K562 (cell line): ENCODE results near the gene NFIC.

Experiments used
- BHLHE40 ChIP-seq: IDR thresholded peaks from 2 replicates; pipeline ENCODE4 v1.6.1; 2011; ENCODE audit warnings: low read length, improper control_type of control experiment
- EHMT2 ChIP-seq: fragments of 450-650 bp; IDR thresholded peaks from 2 replicates; pipeline ENCODE4 v1.6.1; 2018; ENCODE audit warnings: antibody characterized with exemption
- FOXA1 ChIP-seq: fragments of 450-650 bp; IDR thresholded peaks from 2 replicates; pipeline ENCODE4 v1.6.1; 2016; ENCODE audit warnings: mild to moderate bottlenecking, borderline replicate concordance
- FOXM1 ChIP-seq, 2 experiments: fragments of 450-650 bp in 1 of 2; sonication (generic) in 1 of 2; formaldehyde crosslinking in 1 of 2; IDR thresholded peaks; 2 replicates each; pipeline versions ENCODE4 v1.6.1 to v1.9.0; 2017 to 2022; ENCODE audit warnings: low read depth in 2 of 2, mild to moderate bottlenecking in 2 of 2, missing genetic modification reagents in 1 of 2, moderate library complexity in 1 of 2
- HDGF ChIP-seq: fragments of 450-650 bp; IDR thresholded peaks from 2 replicates; pipeline ENCODE4 v1.6.1; 2016
- ILK ChIP-seq: fragments of 450-650 bp; IDR thresholded peaks from 2 replicates; pipeline ENCODE4 v1.6.1; 2016; ENCODE audit warnings: missing genetic modification characterization, low read depth, mild to moderate bottlenecking, missing compliant biosample characterization, moderate library complexity, borderline replicate concordance
- KLF1 ChIP-seq: fragments of 450-650 bp; IDR thresholded peaks from 2 replicates; pipeline ENCODE4 v1.6.1; 2016; ENCODE audit warnings: missing genetic modification characterization, missing compliant biosample characterization
- NR2F6 ChIP-seq: fragments of 450-650 bp; formaldehyde crosslinking; IDR thresholded peaks from 2 replicates; pipeline ENCODE4 v1.4.0; 2020; ENCODE audit warnings: mild to moderate bottlenecking
- SPI1 ChIP-seq: IDR thresholded peaks from 2 replicates; pipeline ENCODE4 v1.6.1; 2011; ENCODE audit warnings: low read depth, low read length, control low read depth, borderline replicate concordance
- TRIM24 ChIP-seq, 2 experiments: fragments of 450-650 bp; IDR thresholded peaks; 2 replicates each; pipeline ENCODE4 v1.6.1; 2016
- TF ChIP-seq, protein P1 (sequence below), 3 experiments: IDR thresholded peaks in 2 of 3; conservative IDR thresholded peaks in 1 of 3; 2 replicates each; pipeline ENCODE4 v1.5.1; 2011 to 2012; ENCODE audit warnings: low read length in 3 of 3, mild to moderate bottlenecking in 3 of 3, control low read depth in 2 of 3, improper control_type of control experiment in 1 of 3, inconsistent platforms in 1 of 3, low read depth in 1 of 3, mixed read lengths in 1 of 3, moderate library complexity in 1 of 3; ENCODE audit not compliant: insufficient read depth in 2 of 3
- TF ChIP-seq, protein P2 (sequence below): fragments of 250-450 bp; sonication (Bioruptor Pico); IDR thresholded peaks from 2 replicates; pipeline ENCODE4 v1.5.0; 2022; ENCODE audit warnings: mild to moderate bottlenecking
- TF ChIP-seq, protein P3 (sequence below), 3 experiments: fragments of 200-800 bp in 1 of 3; sonication (Bioruptor generic) in 1 of 3; sonication (generic) in 1 of 3; formaldehyde crosslinking in 1 of 3; IDR thresholded peaks; 2 replicates each; pipeline versions ENCODE4 v1.6.1 to v1.8.0; 2016 to 2022; ENCODE audit warnings: mild to moderate bottlenecking in 2 of 3, missing compliant biosample characterization in 2 of 3, missing genetic modification characterization in 2 of 3, missing genetic modification reagents in 1 of 3
- TF ChIP-seq, protein P4 (sequence below): conservative IDR thresholded peaks from 2 replicates; pipeline ENCODE4 v1.6.1; 2011; ENCODE audit warnings: low read depth, mild to moderate bottlenecking, low read length; ENCODE audit not compliant: control insufficient read depth

DNA sequence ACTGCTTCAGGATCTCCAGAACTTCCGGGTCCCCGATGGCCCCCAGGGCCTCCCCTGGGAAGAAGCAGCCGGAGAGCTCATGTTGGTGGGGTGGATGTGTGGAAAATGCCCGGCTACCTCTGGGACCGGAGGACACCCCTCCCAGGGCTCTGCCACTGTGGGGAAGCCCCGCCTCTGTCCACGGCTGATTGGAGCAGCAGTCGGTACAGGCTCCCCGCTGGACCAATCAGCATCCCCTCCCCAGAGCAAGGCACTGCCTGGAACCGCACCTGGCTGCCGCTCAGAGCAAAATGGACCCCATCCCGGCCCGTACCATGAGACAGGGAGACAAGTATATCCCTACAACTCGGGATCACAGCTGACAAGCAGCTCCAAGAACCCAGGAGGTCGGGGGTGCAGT is 127.7 kb downstream of the NFIC start:
- TF ChIP-seq SPI1 (no peak), HDGF (no peak), NR2F6 (CRISPR knock-in tag) (no peak), BHLHE40 (no peak), EHMT2 (no peak), ILK (tag) (no peak), FOXM1 (IDR thresholded peaks at IDR 0.05; ENCODE audit: low read depth) (no peak), FOXM1 (CRISPR knock-in tag; IDR thresholded peaks at IDR 0.05; ENCODE audit: low read depth) (no peak), TRIM24 (IDR thresholded peaks at IDR 0.05) (no peak), KLF1 (tag) (no peak), FOXA1 (no peak)
- TF ChIP-seq, protein P1, sequence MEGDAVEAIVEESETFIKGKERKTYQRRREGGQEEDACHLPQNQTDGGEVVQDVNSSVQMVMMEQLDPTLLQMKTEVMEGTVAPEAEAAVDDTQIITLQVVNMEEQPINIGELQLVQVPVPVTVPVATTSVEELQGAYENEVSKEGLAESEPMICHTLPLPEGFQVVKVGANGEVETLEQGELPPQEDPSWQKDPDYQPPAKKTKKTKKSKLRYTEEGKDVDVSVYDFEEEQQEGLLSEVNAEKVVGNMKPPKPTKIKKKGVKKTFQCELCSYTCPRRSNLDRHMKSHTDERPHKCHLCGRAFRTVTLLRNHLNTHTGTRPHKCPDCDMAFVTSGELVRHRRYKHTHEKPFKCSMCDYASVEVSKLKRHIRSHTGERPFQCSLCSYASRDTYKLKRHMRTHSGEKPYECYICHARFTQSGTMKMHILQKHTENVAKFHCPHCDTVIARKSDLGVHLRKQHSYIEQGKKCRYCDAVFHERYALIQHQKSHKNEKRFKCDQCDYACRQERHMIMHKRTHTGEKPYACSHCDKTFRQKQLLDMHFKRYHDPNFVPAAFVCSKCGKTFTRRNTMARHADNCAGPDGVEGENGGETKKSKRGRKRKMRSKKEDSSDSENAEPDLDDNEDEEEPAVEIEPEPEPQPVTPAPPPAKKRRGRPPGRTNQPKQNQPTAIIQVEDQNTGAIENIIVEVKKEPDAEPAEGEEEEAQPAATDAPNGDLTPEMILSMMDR (IDR thresholded peaks at IDR 0.05 in 2 of 3, conservative IDR thresholded peaks at IDR 0.05 in 1 of 3; ENCODE audit: insufficient read depth in 2 of 3, low read depth in 1 of 3, low read length in 3 of 3) = no peak
- TF ChIP-seq, protein P2, sequence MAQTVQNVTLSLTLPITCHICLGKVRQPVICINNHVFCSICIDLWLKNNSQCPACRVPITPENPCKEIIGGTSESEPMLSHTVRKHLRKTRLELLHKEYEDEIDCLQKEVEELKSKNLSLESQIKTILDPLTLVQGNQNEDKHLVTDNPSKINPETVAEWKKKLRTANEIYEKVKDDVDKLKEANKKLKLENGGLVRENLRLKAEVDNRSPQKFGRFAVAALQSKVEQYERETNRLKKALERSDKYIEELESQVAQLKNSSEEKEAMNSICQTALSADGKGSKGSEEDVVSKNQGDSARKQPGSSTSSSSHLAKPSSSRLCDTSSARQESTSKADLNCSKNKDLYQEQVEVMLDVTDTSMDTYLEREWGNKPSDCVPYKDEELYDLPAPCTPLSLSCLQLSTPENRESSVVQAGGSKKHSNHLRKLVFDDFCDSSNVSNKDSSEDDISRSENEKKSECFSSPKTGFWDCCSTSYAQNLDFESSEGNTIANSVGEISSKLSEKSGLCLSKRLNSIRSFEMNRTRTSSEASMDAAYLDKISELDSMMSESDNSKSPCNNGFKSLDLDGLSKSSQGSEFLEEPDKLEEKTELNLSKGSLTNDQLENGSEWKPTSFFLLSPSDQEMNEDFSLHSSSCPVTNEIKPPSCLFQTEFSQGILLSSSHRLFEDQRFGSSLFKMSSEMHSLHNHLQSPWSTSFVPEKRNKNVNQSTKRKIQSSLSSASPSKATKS (CRISPR knock-in tag) = no peak
- TF ChIP-seq, protein P3, sequence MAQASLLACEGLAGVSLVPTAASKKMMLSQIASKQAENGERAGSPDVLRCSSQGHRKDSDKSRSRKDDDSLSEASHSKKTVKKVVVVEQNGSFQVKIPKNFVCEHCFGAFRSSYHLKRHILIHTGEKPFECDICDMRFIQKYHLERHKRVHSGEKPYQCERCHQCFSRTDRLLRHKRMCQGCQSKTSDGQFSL (CRISPR knock-in tag; IDR thresholded peaks at IDR 0.05) = no peak
- TF ChIP-seq, protein P3 (tag; IDR thresholded peaks at IDR 0.05) = no peak
- TF ChIP-seq, protein P4, sequence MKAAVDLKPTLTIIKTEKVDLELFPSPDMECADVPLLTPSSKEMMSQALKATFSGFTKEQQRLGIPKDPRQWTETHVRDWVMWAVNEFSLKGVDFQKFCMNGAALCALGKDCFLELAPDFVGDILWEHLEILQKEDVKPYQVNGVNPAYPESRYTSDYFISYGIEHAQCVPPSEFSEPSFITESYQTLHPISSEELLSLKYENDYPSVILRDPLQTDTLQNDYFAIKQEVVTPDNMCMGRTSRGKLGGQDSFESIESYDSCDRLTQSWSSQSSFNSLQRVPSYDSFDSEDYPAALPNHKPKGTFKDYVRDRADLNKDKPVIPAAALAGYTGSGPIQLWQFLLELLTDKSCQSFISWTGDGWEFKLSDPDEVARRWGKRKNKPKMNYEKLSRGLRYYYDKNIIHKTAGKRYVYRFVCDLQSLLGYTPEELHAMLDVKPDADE = no peak
